ENCODE results near the gene ZNF264. TPM values are rescaled to one million over a fixed set of nuclear protein-coding genes. Genes with fewer than 3 reads are reported as not detected.
A peak's percentile ranks its signal among the peaks of the same experiment; 100 is the strongest.
"Not testable (repeated sequence)": the region's sequence is repeated elsewhere in the genome, so short reads cannot be mapped to it uniquely, and the experiment has no call there.

The ZNF264 gene
- total and polyA plus RNA-seq, 4 experiments from 2014 or later, result 12.6 to 64.1 (median 37.9) TPM

DNA sequence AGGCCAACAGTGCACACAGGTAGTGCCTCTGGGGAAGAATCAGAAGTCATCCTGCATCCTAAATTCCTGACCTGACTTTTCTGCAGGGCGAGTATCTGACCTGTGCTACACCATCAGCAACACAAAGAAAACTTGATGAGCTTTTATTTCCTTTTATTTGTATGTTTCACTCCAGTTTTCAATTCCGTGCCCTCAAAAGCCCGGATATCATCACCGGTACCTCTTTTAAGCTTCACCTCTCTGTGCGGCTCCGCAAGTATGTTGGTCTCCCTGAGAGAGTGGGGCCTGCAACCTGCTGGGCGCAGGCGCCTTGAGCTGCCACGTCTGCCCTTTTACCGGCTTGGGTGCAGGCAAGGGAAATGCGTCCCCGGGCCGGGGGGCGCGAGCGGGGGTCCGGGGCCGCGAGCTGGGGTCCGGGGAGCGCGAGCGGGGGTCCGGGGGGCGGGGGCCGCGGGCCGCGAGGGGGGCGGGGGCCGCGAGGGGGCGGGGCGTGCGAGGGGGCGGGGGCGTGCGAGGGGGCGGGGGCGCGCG, 19.7 kb upstream of the ZNF264 start:
- peaks cover 7 to 14% (median 8%) of the 10 kb centered on the region in 4 donors for H3K4me1 Mint-ChIP-seq
- H3K27me3 ChIP-seq (ENCODE audit: insufficient read depth, low read length), result no peaks in the 10 kb centered on the region
- H3K4me1 ChIP-seq (ENCODE audit: insufficient read depth, low read length), result peaks cover 6% of the 10 kb centered on the region
- peaks cover 3 to 10% of the 10 kb centered on the region in 2 donors for H3K27me3 Mint-ChIP-seq
- peak overlapping the region in 1 of 2 donors; percentile 8 for H3K4me3 ChIP-seq (ENCODE audit: low read length in 2 of 2)
- ChIA-PET POLR2A (ENCODE audit: partially characterized antibody) (interaction anchor here (1.2 kb wide), 2 partner anchors 20 to 406 kb away, joined by 3 to 10 read pairs; partner anchors contain the start of gene ZNF264), CTCF (ENCODE audit: partially characterized antibody) (no interaction called here)
- peak overlapping the region; percentile 73 to 89 (median 81) for H3K4me3 Mint-ChIP-seq
- H3K36me3 Mint-ChIP-seq, result peaks cover 12 to 14% of the 10 kb centered on the region in 2 donors
- intact Hi-C loops (cut with micrococcal nuclease), result no loop called here
- peaks cover 0 to 50% (median 31%) of the 10 kb centered on the region in 8 donors for H3K9me3 Mint-ChIP-seq
- DNase-seq, result peak; percentile 43 to 68 (median 62)
- H3K36me3 ChIP-seq (ENCODE audit: insufficient read depth, low read length), result no peaks in the 10 kb centered on the region
- H3K27ac Mint-ChIP-seq, result peak overlapping the region; percentile 39 to 93 (median 82)
- no peaks in the 10 kb centered on the region for H3K9me3 ChIP-seq (ENCODE audit: control insufficient read depth in 1 of 2, low read length in 2 of 2)
- peak overlapping the region; percentile 31 for H3K27ac ChIP-seq (ENCODE audit: low read depth, low read length)

DNA sequence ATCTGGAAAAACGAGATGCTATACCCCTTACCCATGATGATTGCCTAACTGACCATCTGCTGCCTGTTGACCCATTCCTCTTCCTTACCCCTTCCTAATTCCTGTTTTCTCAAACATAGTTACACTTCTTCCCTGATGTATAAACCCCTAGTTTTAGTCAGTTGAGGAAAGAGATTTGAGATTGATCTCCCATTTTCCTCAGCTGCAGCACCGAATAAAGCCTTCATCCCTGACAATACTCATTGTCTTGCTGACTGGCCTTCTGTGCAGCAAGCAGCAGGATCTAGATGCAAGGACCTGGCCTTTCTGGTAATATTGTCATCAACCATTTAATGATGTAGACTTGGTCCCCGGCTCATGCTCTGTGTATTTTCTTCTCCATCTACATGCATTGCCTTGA, 999 bp upstream of the ZNF264 start:
- Mint-ChIP-seq H3K4me3 (peak overlapping the region; percentile 91 to 94 (median 93)), H3K27me3 (peaks cover 9 to 10% of the 10 kb centered on the region in 2 donors), H3K9me3 (peaks cover 5 to 49% (median 24%) of the 10 kb centered on the region in 8 donors), H3K4me1 (peaks cover 19 to 47% (median 36%) of the 10 kb centered on the region in 4 donors), H3K36me3 (peaks cover 48 to 52% of the 10 kb centered on the region in 2 donors), H3K27ac (peak overlapping the region in 5 of 7 donors; percentile 94 to 98 (median 96))
- Histone ChIP-seq H3K36me3 (ENCODE audit: insufficient read depth, low read length) (peaks cover 16% of the 10 kb centered on the region), H3K4me1 (ENCODE audit: insufficient read depth, low read length) (peaks cover 23% of the 10 kb centered on the region), H3K27me3 (ENCODE audit: insufficient read depth, low read length) (no peaks in the 10 kb centered on the region), H3K27ac (ENCODE audit: low read depth, low read length) (no peak overlapping the region), H3K4me3 (ENCODE audit: low read length in 2 of 2) (peak overlapping the region in 1 of 2 donors; percentile 73), H3K9me3 (ENCODE audit: control insufficient read depth in 1 of 2, low read length in 2 of 2) (peaks cover 0 to 4% of the 10 kb centered on the region in 2 donors)
- intact Hi-C loops (cut with micrococcal nuclease), result loop anchor here (5.0 kb wide), 2 partner anchors 92 to 798 kb away; partner anchors contain the start of genes ZNF460 and ZNF582
- DNase-seq, result no peak
- POLR2A ChIA-PET (ENCODE audit: partially characterized antibody), result interaction anchor here (0.8 to 2.1 kb wide), 5 partner anchors 9 to 993 kb away, joined by 3 to 10 read pairs (median 5); partner anchors contain the start of genes DUXA and ZNF274
- CTCF ChIA-PET (ENCODE audit: partially characterized antibody), result interaction anchor here (0.5 kb wide), 1 partner anchor 44 kb away, joined by 3 read pairs; no protein-coding TSS in a partner anchor

DNA sequence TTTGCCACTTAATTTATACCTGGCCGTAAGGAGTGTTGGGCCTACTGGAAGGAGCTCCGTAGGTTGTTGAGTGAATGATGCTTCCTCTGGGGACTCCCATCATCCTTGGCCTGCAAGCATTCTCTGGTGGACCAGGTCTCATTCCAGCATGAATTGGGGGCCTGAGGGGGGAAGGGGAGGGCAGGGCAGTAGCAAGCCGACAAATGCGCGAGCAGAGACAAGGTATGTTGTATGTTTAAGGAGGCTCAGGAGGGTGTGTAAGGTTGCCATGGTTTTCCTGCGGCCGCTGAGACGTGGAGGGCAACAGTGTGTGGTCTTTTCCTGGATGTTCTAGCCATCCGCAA, 749 bp downstream of the ZNF264 start:
- H3K4me1 Mint-ChIP-seq, result peaks cover 23 to 55% (median 36%) of the 10 kb centered on the region in 4 donors
- peaks cover 6 to 7% of the 10 kb centered on the region in 2 donors for H3K27me3 Mint-ChIP-seq
- ChIA-PET POLR2A (ENCODE audit: partially characterized antibody) (interaction anchor here (1.2 to 2.1 kb wide), 8 partner anchors 8 to 811 kb away, joined by 3 to 11 read pairs (median 6); partner anchors contain the start of genes ZNF548, ZNF606 and ZNF805), CTCF (ENCODE audit: partially characterized antibody) (no interaction called here)
- peaks cover 5 to 49% (median 22%) of the 10 kb centered on the region in 8 donors for H3K9me3 Mint-ChIP-seq
- Histone ChIP-seq H3K27me3 (ENCODE audit: insufficient read depth, low read length) (no peaks in the 10 kb centered on the region), H3K9me3 (ENCODE audit: control insufficient read depth in 1 of 2, low read length in 2 of 2) (peaks cover 0 to 3% of the 10 kb centered on the region in 2 donors), H3K27ac (ENCODE audit: low read depth, low read length) (peak overlapping the region; percentile 77), H3K4me3 (ENCODE audit: low read length in 2 of 2) (peak overlapping the region; percentile 53 to 57), H3K4me1 (ENCODE audit: insufficient read depth, low read length) (peaks cover 23% of the 10 kb centered on the region), H3K36me3 (ENCODE audit: insufficient read depth, low read length) (peaks cover 32% of the 10 kb centered on the region)
- no peak for DNase-seq
- H3K36me3 Mint-ChIP-seq, result peaks cover 66 to 69% of the 10 kb centered on the region in 2 donors
- intact Hi-C loops (cut with micrococcal nuclease), result loop anchor here (5.0 kb wide), 2 partner anchors 90 to 800 kb away; partner anchors contain the start of genes ZNF460 and ZNF582
- H3K27ac Mint-ChIP-seq, result peak overlapping the region; percentile 85 to 96 (median 91)
- peak overlapping the region; percentile 91 to 94 (median 93) for H3K4me3 Mint-ChIP-seq

DNA sequence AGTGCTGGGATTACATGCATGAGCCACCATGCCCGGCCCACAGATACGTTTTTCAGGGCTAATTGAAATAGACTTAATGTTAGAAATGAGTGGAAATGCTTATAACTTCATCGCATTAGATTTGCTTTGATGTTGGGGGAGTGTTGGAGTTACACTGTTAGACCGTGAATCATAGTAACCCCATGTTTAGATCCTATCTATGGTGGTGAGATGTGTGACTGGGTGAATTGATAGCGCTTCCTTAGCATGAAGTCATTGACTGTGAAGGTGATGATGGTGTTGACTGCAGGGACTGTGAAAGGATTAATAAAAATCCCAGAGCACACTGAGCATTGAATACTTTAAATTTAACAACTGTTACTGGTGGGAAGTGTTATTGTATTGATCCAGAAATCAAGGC, 1.7 kb downstream of the ZNF264 start:
- H3K9me3 Mint-ChIP-seq, result peaks cover 5 to 45% (median 17%) of the 10 kb centered on the region in 8 donors
- H3K27ac Mint-ChIP-seq, result peak overlapping the region; percentile 54 to 96 (median 82)
- ChIA-PET CTCF (ENCODE audit: partially characterized antibody) (no interaction called here), POLR2A (ENCODE audit: partially characterized antibody) (no interaction called here)
- intact Hi-C loops (cut with micrococcal nuclease), result loop anchor here (5.0 kb wide), 2 partner anchors 89 to 801 kb away; partner anchors contain the start of genes ZNF460 and ZNF582
- Histone ChIP-seq H3K27me3 (ENCODE audit: insufficient read depth, low read length) (no peaks in the 10 kb centered on the region), H3K4me3 (ENCODE audit: low read length in 2 of 2) (no peak overlapping the region), H3K9me3 (ENCODE audit: control insufficient read depth in 1 of 2, low read length in 2 of 2) (no peaks in the 10 kb centered on the region), H3K27ac (ENCODE audit: low read depth, low read length) (no peak overlapping the region), H3K36me3 (ENCODE audit: insufficient read depth, low read length) (peaks cover 33% of the 10 kb centered on the region), H3K4me1 (ENCODE audit: insufficient read depth, low read length) (peaks cover 23% of the 10 kb centered on the region)
- peak overlapping the region; percentile 91 to 94 (median 93) for H3K4me3 Mint-ChIP-seq
- H3K4me1 Mint-ChIP-seq, result peaks cover 23 to 55% (median 36%) of the 10 kb centered on the region in 4 donors
- H3K27me3 Mint-ChIP-seq, result peaks cover 2% of the 10 kb centered on the region in 2 donors
- DNase-seq, result no peak
- H3K36me3 Mint-ChIP-seq, result peaks cover 70 to 75% of the 10 kb centered on the region in 2 donors

DNA sequence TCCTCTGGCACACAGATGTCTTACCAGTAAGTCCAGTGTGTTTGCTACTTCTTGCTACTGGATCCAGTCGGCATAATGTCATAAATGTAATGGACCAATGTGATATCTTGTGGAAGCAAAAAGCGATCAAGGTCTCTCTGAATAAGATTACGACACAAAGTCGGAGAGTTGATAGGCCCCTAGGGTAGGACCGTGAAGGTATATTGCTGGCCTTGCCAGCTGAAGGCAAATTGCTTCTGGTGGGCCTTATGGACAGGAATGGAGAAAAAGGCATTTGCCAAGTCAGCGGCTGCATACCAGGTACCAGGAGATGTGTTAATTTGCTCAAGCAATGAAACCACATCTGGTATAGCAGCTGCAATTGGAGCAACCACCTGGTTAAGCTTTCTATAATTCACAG, 6.6 kb downstream of the ZNF264 start:
- intact Hi-C loops (cut with micrococcal nuclease), result not testable (repeated sequence)

DNA sequence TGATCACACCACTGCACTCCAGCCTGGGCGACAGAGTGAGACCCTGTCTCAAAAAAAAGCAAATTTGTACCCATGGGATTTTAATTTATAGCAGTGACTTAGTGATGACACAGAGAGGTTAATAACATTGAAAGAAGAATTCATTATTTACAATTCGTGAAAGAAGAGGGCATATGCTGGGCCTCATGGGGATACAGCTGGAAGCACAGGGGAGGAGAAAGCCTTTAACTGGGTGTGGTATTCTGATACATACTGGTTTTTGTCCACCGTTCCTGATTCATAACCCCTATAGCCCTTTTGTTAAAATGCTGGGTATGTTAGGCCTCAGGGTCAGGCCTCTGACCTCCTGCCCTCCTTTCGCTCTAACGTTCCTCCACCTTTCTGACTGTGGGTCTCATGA, 10.9 kb downstream of the ZNF264 start:
- no peaks in the 10 kb centered on the region for H3K27me3 Mint-ChIP-seq
- DNase-seq, result no peak
- Histone ChIP-seq H3K4me1 (ENCODE audit: insufficient read depth, low read length) (no peaks in the 10 kb centered on the region), H3K9me3 (ENCODE audit: control insufficient read depth in 1 of 2, low read length in 2 of 2) (peaks cover 0 to 7% of the 10 kb centered on the region in 2 donors), H3K27me3 (ENCODE audit: insufficient read depth, low read length) (no peaks in the 10 kb centered on the region), H3K4me3 (ENCODE audit: low read length in 2 of 2) (no peak overlapping the region), H3K36me3 (ENCODE audit: insufficient read depth, low read length) (peaks cover 40% of the 10 kb centered on the region), H3K27ac (ENCODE audit: low read depth, low read length) (no peak overlapping the region)
- ChIA-PET POLR2A (ENCODE audit: partially characterized antibody) (no interaction called here), CTCF (ENCODE audit: partially characterized antibody) (no interaction called here)
- peaks cover 11 to 38% (median 18%) of the 10 kb centered on the region in 4 donors for H3K4me1 Mint-ChIP-seq
- H3K9me3 Mint-ChIP-seq, result peaks cover 0 to 43% (median 12%) of the 10 kb centered on the region in 8 donors
- intact Hi-C loops (cut with micrococcal nuclease), result no loop called here
- H3K4me3 Mint-ChIP-seq, result no peak overlapping the region
- peaks cover 82 to 85% of the 10 kb centered on the region in 2 donors for H3K36me3 Mint-ChIP-seq
- no peak overlapping the region for H3K27ac Mint-ChIP-seq

More for the DNA sequence above, 6.6 kb downstream of the ZNF264 start:
- H3K4me1 ChIP-seq (ENCODE audit: insufficient read depth, low read length); DNase-seq; H3K4me3 Mint-ChIP-seq; CTCF ChIA-PET (ENCODE audit: partially characterized antibody); H3K27me3 ChIP-seq (ENCODE audit: insufficient read depth, low read length); H3K27ac Mint-ChIP-seq; H3K9me3 ChIP-seq (ENCODE audit: control insufficient read depth in 1 of 2, low read length in 2 of 2); H3K27me3 Mint-ChIP-seq; H3K27ac ChIP-seq (ENCODE audit: low read depth, low read length); H3K4me3 ChIP-seq (ENCODE audit: low read length in 2 of 2): not testable (repeated sequence)
- H3K36me3 Mint-ChIP-seq, result peaks cover 92 to 93% of the 10 kb centered on the region in 2 donors
- H3K4me1 Mint-ChIP-seq, result peaks cover 16 to 51% (median 25%) of the 10 kb centered on the region in 4 donors
- H3K36me3 ChIP-seq (ENCODE audit: insufficient read depth, low read length), result peaks cover 47% of the 10 kb centered on the region
- H3K9me3 Mint-ChIP-seq, result peaks cover 0 to 30% (median 6%) of the 10 kb centered on the region in 8 donors
- POLR2A ChIA-PET (ENCODE audit: partially characterized antibody), result interaction anchor here (1.3 kb wide), 1 partner anchor 804 kb away, joined by 3 read pairs; the partner anchor contains the start of gene ZNF606

DNA sequence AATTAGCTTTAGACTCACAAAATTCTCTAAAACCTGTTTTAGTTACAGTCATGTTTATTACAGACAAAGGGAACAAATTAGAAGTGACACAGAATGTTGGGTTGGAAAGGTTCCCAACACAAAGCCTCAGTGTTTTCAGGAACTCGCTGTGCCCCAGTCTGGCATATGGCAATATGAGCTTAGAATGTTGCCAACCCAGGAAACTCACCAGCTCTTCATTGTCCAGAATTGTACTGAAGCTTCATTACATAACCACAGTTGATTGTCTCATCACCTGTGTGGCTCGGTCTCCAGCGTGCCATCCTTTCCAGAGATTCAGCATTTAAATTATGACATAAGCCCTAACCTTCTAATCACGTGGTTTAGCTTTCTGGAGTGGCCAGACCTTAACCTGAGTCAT, 19.1 kb downstream of the ZNF264 start:
- Histone ChIP-seq H3K4me3 (ENCODE audit: low read length in 2 of 2) (no peak overlapping the region), H3K36me3 (ENCODE audit: insufficient read depth, low read length) (peaks cover 50% of the 10 kb centered on the region), H3K9me3 (ENCODE audit: control insufficient read depth in 1 of 2, low read length in 2 of 2) (peaks cover 0 to 8% of the 10 kb centered on the region in 2 donors), H3K4me1 (ENCODE audit: insufficient read depth, low read length) (no peaks in the 10 kb centered on the region), H3K27me3 (ENCODE audit: insufficient read depth, low read length) (no peaks in the 10 kb centered on the region), H3K27ac (ENCODE audit: low read depth, low read length) (no peak overlapping the region)
- peaks cover 0 to 2% (median 0%) of the 10 kb centered on the region in 4 donors for H3K4me1 Mint-ChIP-seq
- H3K27me3 Mint-ChIP-seq, result no peaks in the 10 kb centered on the region
- intact Hi-C loops (cut with micrococcal nuclease), result no loop called here
- peaks cover 75 to 80% of the 10 kb centered on the region in 2 donors for H3K36me3 Mint-ChIP-seq
- CTCF ChIA-PET (ENCODE audit: partially characterized antibody), result no interaction called here
- no peak for DNase-seq
- no peak overlapping the region for H3K4me3 Mint-ChIP-seq
- H3K27ac Mint-ChIP-seq, result no peak overlapping the region
- peaks cover 0 to 77% (median 37%) of the 10 kb centered on the region in 8 donors for H3K9me3 Mint-ChIP-seq
- POLR2A ChIA-PET (ENCODE audit: partially characterized antibody), result no interaction called here
